ENCODE results near the gene SLIT1. TPM values are rescaled to one million over a fixed set of nuclear protein-coding genes. Genes with fewer than 3 reads are reported as not detected.

Gene SLIT1
- total and polyA plus RNA-seq, 2 donors (not counting 1 experiment from before 2014, with no cell fraction given) = 0.15 to 0.49 TPM

DNA sequence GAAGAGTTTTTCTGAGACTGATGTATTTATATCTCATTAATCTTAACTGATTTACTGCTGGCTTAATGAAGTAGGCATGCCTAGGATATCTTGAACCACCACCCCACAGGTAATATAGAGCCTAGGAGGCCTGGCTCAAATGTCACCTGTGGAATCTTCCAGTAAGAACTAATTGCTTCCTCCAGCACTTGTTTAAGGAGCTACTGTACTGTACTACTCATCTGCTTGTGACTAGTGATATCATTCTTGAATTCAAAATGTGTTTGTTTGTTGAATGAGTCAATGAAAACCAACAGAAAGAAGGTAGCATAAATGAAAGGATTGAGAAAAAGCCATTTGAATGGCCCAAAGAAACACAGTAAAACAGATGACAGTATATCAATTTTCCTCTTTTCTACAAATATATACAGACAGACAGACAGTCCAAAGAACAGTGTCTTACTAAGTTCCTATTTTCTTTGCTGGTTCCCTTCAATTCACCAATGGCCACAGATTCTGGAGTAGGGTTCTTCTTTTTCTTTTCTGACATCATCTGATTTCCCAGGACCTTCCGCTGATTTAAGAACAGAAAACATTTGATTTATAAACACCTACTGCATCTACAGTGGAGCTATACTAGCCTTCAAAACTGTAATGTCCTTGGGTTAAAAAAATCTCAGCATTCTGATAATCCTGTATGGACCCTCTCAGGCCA is 43.7 kb upstream of the SLIT1 start:
- DNase-seq = no peak
- H3K27ac Mint-ChIP-seq = no peak overlapping the region
- no peaks in the 10 kb centered on the region for H3K79me2 ChIP-seq (ENCODE audit: control insufficient read depth, insufficient read depth, low read length)
- no peaks in the 10 kb centered on the region for H3K27me3 Mint-ChIP-seq
- no peaks in the 10 kb centered on the region for H4K20me1 ChIP-seq (ENCODE audit: control insufficient read depth, insufficient read depth, low read length, poor library complexity, severe bottlenecking)
- ChIA-PET CTCF (interaction anchor here (1.0 kb wide), 1 partner anchor 157 kb away, joined by 3 read pairs; no protein-coding TSS in a partner anchor), POLR2A (no interaction called here)
- no CpG with 5 or more reads among the region's 1 CpG for whole genome bisulfite sequencing (ENCODE audit: insufficient coverage)
- intact Hi-C loops (cut with micrococcal nuclease) = no loop called here
- H3K4me1 ChIP-seq (ENCODE audit: control insufficient read depth in 2 of 2, insufficient read depth in 2 of 2, low read length in 2 of 2) = no peaks in the 10 kb centered on the region
- no peaks in the 10 kb centered on the region for H3K9me3 ChIP-seq (ENCODE audit: control extremely low read depth in 1 of 3, control insufficient read depth in 2 of 3, insufficient read depth in 1 of 3, low read length in 2 of 3)
- H2AFZ ChIP-seq (ENCODE audit: insufficient read depth, low read depth, low read length, poor library complexity, severe bottlenecking) = no peak overlapping the region
- H3K27me3 ChIP-seq (replicated peaks in 1 of 4; ENCODE audit: control extremely low read depth in 1 of 4, control insufficient read depth in 3 of 4, insufficient read depth in 4 of 4, low read length in 3 of 4) = no peaks in the 10 kb centered on the region
- H3K36me3 ChIP-seq (replicated peaks in 1 of 2; ENCODE audit: control extremely low read depth in 1 of 2, control insufficient read depth in 1 of 2, extremely low read depth in 1 of 2, insufficient read depth in 2 of 2, low read length in 1 of 2) = peaks cover 2 to 42% of the 10 kb centered on the region in 2 experiments
- no peak for ATAC-seq (ENCODE audit: low read depth)
- H3K9ac ChIP-seq (ENCODE audit: low read length) = no peak overlapping the region
- no peak overlapping the region for H3K4me3 Mint-ChIP-seq
- H3K9me3 Mint-ChIP-seq (ENCODE audit: insufficient read depth) = no peaks in the 10 kb centered on the region
- TF ChIP-seq, protein P1, sequence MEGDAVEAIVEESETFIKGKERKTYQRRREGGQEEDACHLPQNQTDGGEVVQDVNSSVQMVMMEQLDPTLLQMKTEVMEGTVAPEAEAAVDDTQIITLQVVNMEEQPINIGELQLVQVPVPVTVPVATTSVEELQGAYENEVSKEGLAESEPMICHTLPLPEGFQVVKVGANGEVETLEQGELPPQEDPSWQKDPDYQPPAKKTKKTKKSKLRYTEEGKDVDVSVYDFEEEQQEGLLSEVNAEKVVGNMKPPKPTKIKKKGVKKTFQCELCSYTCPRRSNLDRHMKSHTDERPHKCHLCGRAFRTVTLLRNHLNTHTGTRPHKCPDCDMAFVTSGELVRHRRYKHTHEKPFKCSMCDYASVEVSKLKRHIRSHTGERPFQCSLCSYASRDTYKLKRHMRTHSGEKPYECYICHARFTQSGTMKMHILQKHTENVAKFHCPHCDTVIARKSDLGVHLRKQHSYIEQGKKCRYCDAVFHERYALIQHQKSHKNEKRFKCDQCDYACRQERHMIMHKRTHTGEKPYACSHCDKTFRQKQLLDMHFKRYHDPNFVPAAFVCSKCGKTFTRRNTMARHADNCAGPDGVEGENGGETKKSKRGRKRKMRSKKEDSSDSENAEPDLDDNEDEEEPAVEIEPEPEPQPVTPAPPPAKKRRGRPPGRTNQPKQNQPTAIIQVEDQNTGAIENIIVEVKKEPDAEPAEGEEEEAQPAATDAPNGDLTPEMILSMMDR (IDR thresholded peaks at IDR 0.05) = no peak
- no peak for TF ChIP-seq EZH2 (IDR thresholded peaks at IDR 0.05; ENCODE audit: borderline replicate concordance, insufficient read depth, low read depth, low read length, poor library complexity, severe bottlenecking)
- no peaks in the 10 kb centered on the region for H3K4me1 Mint-ChIP-seq
- no peak overlapping the region for H3K27ac ChIP-seq (ENCODE audit: low read length in 2 of 2)
- H3K4me2 ChIP-seq (replicated peaks; ENCODE audit: low read depth, low read length, poor library complexity, severe bottlenecking) = no peak overlapping the region
- H3K4me3 ChIP-seq (ENCODE audit: control extremely low read depth in 1 of 5, extremely low read depth in 1 of 5, insufficient read depth in 1 of 5, low read depth in 2 of 5, low read length in 4 of 5) = no peak overlapping the region

DNA sequence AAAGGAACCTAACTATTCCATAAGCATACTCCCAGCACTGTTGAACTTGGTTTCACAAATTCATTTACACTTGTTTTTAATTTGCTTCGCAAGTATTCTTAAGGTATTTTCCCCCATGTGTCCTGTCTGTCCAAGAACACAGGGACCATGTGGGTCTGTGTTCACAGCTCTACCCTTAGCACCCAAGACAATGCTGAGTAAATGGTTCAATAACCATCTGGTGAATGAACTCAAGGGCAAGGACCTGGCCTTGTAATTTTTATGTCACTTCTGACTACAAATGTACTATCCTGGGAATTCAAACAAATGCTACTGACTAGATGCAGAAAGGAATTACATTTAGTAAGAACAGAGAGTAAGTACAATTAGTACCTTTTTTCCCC is 43.0 kb upstream of the SLIT1 start:
- Histone ChIP-seq H3K27me3 (replicated peaks in 1 of 4; ENCODE audit: control extremely low read depth in 1 of 4, control insufficient read depth in 3 of 4, insufficient read depth in 4 of 4, low read length in 3 of 4) (no peaks in the 10 kb centered on the region), H3K79me2 (ENCODE audit: control insufficient read depth, insufficient read depth, low read length) (no peaks in the 10 kb centered on the region), H3K4me1 (ENCODE audit: control insufficient read depth in 2 of 2, insufficient read depth in 2 of 2, low read length in 2 of 2) (no peaks in the 10 kb centered on the region), H3K4me3 (ENCODE audit: control extremely low read depth in 1 of 5, extremely low read depth in 1 of 5, insufficient read depth in 1 of 5, low read depth in 2 of 5, low read length in 4 of 5) (no peak overlapping the region), H2AFZ (ENCODE audit: insufficient read depth, low read depth, low read length, poor library complexity, severe bottlenecking) (no peak overlapping the region), H3K9me3 (ENCODE audit: control extremely low read depth in 1 of 3, control insufficient read depth in 2 of 3, insufficient read depth in 1 of 3, low read length in 2 of 3) (no peaks in the 10 kb centered on the region), H3K27ac (ENCODE audit: low read length in 2 of 2) (no peak overlapping the region), H3K9ac (ENCODE audit: low read length) (no peak overlapping the region), H3K36me3 (replicated peaks in 1 of 2; ENCODE audit: control extremely low read depth in 1 of 2, control insufficient read depth in 1 of 2, extremely low read depth in 1 of 2, insufficient read depth in 2 of 2, low read length in 1 of 2) (peaks cover 2 to 44% of the 10 kb centered on the region in 2 experiments), H3K4me2 (replicated peaks; ENCODE audit: low read depth, low read length, poor library complexity, severe bottlenecking) (no peak overlapping the region), H4K20me1 (ENCODE audit: control insufficient read depth, insufficient read depth, low read length, poor library complexity, severe bottlenecking) (no peaks in the 10 kb centered on the region)
- WGBS (ENCODE audit: insufficient coverage) = 100% methylated on average over 1 of the region's 1 CpG
- no peak overlapping the region for H3K4me3 Mint-ChIP-seq
- no peak overlapping the region for H3K27ac Mint-ChIP-seq
- ATAC-seq (ENCODE audit: low read depth) (no peak), DNase-seq (no peak)
- H3K27me3 Mint-ChIP-seq = no peaks in the 10 kb centered on the region
- intact Hi-C loops (cut with micrococcal nuclease) = no loop called here
- ChIA-PET POLR2A (no interaction called here), CTCF (interaction anchor here (1.5 kb wide), 1 partner anchor 19 kb away, joined by 5 read pairs; no protein-coding TSS in a partner anchor)
- H3K9me3 Mint-ChIP-seq (ENCODE audit: insufficient read depth) = no peaks in the 10 kb centered on the region
- no peaks in the 10 kb centered on the region for H3K4me1 Mint-ChIP-seq
- TF ChIP-seq EZH2 (IDR thresholded peaks at IDR 0.05; ENCODE audit: borderline replicate concordance, insufficient read depth, low read depth, low read length, poor library complexity, severe bottlenecking) = no peak
- TF ChIP-seq, protein P1 (IDR thresholded peaks at IDR 0.05) = no peak
